ENCODE data around the gene DAAM1.

DNA sequence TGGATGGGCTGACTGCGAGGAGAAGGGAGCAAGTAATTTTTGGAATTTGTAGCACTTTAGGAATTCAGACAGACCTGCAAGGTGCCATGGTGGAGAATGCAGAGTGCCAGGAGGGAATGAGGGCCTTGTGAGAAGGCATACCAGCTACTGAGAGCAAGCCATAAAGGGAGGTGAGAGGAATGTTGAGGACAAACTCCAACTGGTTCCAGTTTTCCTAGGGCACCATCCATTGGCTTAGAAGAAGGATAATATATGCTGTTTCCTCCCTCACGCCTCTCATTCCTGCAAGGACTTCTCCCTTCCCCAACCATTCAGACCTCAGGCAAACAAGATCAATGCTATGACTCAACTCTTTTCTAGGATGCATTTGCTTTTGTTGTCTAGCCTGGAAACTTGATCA lies 11.2 kb upstream of the DAAM1 start:
- TF ChIP-seq, protein P1, sequence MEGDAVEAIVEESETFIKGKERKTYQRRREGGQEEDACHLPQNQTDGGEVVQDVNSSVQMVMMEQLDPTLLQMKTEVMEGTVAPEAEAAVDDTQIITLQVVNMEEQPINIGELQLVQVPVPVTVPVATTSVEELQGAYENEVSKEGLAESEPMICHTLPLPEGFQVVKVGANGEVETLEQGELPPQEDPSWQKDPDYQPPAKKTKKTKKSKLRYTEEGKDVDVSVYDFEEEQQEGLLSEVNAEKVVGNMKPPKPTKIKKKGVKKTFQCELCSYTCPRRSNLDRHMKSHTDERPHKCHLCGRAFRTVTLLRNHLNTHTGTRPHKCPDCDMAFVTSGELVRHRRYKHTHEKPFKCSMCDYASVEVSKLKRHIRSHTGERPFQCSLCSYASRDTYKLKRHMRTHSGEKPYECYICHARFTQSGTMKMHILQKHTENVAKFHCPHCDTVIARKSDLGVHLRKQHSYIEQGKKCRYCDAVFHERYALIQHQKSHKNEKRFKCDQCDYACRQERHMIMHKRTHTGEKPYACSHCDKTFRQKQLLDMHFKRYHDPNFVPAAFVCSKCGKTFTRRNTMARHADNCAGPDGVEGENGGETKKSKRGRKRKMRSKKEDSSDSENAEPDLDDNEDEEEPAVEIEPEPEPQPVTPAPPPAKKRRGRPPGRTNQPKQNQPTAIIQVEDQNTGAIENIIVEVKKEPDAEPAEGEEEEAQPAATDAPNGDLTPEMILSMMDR (IDR thresholded peaks at IDR 0.05; ENCODE audit: insufficient read depth, low read depth, low read length), result no peak
- no peak for TF ChIP-seq EZH2 (IDR thresholded peaks at IDR 0.05; ENCODE audit: insufficient read depth, low read length)

All from astrocyte (in vitro differentiated cells and primary cell).